SKM-1 (cell line): ENCODE results near the gene PLEKHH3.
A peak's percentile ranks its signal among the peaks of the same experiment; 100 is the strongest.

Experiments
- DNase-seq: peaks from one replicate; lab custom pipeline; 2025; ENCODE audit not compliant: unreplicated experiment; lab: John Stamatoyannopoulos, UW

PLEKHH3 gene, protein sequence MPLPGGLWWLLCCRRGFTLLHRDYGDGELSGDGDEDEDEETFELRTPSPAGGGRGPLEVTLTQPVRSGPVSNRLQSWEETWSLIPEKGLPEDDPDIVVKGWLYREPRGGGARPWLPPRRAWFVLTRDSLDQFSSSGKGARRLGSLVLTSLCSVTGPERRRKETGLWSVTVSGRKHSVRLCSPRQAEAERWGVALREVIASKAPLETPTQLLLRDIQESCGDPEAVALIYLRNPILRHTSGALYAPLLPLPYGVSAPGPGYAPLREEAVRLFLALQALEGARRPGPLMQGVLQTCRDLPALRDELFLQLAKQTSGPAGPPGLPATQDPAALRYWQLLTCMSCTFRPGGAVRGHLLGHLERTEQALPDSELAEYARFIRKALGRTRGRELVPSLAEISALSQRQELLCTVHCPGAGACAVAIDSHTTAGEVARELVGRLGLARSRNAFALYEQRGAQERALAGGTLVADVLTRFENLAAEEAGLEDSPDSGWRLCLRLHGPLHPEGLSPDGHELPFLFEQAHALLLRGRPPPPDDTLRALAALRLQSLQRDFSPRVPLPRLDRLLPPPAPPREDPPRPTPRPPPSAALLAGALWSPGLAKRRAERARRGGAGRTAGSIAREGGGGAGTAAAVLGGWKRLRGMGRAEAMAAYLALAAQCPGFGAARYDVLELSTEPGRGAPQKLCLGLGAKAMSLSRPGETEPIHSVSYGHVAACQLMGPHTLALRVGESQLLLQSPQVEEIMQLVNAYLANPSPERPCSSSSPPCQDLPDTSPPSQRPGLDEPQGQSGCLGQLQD

DNA sequence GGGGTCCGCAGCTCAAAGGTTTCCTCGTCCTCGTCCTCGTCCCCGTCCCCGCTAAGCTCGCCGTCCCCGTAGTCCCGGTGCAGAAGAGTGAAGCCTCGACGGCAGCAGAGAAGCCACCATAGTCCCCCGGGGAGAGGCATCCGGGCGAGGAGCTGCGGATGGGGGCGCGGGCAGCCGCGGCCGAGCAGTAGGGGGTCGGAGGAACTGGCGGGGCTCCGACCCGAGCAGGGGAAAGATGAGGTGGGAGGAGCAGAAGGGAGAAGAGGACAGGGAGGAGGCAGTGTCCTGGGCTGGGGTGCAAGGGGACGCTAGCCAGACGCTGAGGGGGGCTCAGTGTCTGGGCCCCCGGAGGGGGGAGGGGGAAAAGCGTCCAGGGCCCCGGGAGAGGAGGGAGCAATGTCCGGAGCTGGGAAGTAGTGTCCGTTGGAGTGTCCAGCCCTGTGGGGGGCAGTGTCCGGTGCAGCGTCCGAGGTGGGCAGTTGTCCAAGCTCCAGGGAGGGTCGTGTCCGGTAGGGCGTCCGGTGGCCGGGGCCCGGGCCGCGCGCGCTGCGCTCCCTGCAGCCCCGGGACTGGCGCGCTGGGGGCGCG, at the start of gene PLEKHH3:
Gene PLEKHH3 (minus strand): TSS at position 571 of the 588 bp plus-strand sequence. CDS start 431 bp downstream, at position 140.
- no peak for DNase-seq

DNA sequence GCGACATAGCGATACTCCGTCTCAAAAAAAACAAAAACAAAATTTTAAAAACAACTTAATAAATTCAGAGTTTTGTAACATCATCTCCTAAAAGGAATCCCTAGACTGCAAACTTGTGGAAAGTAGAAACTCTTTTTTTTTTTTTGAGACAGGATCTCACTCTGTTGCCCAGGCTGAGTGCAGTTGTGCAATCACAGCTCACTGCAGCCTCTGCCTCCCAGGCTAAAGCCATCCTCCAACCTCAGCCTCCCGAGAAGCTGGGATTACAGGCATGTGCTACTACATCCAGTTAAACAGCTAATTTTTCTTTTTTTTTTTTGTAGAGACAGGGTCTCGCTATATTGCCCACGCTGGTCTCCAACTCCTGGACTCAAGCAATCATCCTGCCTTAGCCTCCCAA, 48.3 kb upstream of the PLEKHH3 start:
- no peak for DNase-seq

DNA sequence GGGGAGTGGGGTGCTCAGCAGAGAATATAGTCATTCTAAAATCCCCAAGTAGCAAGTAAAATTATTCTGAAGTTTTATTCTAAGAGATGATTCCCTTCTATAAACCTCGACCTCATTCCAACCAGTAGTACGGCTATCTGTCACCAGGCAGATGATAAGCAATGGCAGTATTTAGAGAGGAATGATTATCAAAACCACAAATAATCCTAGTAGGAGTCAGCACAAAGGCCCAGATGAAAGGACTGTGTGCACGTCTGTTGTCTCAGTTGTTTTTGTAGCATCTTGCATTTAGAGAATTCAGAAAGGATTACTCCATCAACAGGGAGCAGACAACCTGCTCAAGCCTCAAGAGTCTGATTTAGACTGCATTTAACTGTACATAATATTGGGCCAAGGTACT, 46.8 kb upstream of the PLEKHH3 start:
- no peak for DNase-seq

DNA sequence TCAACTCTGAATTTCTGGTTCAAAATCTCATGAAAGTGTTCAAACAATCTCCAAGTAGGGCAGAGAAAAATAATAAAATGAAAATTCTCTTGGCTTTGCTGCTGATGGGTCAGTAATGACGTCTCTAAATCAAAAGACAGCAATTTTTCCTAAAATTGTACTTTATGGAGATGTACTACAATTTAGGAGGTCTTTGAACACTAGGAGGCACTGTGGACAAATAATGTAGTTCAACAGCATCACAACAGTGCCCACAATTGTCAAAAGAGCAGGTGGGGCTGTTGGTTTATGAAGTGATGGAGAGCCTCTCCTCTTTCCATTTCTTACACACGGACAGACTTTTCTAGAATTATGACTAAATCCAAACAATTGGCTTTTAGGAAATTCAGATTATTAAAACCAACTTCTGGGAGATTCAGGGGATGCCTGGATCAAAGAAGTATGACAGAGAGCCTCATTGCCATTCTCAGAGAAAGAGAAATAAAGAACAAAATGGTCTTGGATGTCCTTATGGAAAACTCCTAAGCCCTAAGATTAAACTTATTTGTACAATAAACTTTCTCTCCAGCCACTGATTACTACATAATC, 44.3 kb upstream of the PLEKHH3 start:
- DNase-seq = peak; percentile 41

DNA sequence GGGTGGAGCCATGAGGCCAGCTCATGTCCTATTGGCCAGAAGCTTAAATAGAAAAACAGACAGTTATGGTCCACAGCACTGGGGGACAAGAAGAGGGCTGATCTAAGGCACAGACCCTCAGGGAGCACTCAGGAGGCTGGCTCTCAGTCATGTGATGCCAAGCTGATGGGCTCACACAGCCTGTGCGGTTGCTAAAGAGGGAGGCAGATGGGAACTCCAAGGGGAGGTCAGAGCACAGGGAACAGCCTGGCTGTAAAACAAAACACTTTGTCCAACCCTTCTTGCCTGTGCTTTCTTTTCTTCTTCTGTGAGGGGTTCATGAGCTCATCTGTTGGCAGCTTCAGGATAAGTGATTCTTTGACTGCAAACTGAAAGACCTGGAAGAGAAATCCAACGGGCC, 32.8 kb upstream of the PLEKHH3 start:
- DNase-seq = no peak

DNA sequence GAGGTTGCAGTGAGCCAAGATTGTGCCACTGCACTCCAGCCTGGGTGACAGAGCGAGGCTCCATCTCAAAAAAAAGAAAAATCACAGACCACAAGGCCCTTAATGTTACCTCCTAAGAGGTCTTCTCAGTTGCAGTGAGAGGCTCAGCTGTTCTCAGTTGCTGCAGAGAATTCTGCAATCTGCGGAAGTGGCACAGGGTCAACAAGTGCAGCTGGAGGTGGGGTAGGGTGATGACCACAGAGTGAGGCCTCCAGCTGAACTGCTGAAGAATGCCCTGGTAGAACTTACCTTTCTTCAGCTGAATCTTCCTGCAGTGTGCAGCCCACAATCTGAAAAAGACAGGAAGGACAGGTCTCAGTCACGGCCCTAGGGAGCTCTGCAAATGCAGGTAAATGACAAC, 31.8 kb upstream of the PLEKHH3 start:
- DNase-seq = no peak

DNA sequence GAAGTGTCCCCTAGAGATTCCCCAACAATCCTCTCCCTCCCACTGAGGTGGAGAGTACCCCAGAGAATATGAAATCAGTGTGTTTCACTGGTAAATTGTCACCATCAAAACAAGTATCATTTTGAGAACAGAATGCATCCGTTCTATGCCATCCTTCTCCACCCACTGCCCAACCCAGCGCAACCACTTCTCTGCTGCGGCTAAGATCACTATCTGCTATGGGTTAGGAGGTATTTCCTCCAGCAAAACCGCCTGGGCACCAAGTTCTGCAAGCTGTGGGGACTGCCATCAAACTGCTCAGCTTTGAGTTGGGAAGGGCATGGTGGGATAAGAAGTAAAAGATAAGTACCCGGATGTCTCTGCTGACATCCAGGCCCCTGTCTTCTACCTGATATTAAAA, 29.9 kb upstream of the PLEKHH3 start:
- no peak for DNase-seq

DNA sequence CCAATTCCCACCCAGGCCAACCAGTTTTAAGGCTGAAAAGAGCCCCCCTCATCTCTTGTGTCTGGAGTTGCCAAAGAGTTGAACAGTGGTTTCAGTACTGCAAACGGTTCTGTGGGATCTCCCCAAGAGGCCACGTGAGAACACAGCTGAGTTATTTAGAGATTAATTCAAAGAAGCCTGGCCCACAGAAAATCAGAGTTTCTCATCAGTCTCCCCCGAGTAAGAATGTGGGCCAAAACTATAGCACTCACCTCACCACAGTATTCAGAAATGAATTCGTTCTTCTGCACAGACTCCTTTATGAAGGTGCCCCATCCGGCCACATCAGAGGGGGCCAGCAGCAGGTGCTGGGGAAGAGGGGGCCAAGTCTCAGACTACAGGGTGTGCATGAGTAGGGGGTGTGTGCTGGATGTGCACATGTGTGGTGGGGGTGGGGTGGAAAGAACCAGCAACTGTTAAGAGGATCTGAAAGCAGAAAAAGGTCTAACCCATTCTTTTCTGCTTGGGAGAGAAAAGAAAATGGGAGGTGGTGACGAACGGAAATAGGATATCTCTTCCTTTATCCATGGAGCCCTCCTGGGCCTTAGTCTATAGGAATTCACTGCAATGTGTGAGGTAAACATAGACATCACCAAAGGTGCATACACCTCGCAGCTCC, 28.2 kb upstream of the PLEKHH3 start:
- no peak for DNase-seq

DNA sequence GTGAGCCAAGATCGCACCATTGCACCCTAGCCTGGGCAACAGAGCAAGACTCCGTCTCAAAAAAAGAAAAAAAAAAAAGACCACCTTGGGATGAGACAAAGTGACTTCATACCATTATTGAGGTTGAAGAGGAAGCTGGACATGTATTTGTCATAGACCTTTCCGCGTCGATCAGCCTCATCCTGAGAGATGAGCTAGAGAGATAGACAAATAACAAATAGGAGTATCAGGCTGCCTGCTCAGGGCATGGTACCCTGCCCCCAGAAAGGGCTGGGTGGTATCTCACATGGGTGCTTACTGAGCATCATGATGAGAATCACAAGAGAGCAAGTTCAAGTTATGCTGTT, 27.7 kb upstream of the PLEKHH3 start:
- no peak for DNase-seq

DNA sequence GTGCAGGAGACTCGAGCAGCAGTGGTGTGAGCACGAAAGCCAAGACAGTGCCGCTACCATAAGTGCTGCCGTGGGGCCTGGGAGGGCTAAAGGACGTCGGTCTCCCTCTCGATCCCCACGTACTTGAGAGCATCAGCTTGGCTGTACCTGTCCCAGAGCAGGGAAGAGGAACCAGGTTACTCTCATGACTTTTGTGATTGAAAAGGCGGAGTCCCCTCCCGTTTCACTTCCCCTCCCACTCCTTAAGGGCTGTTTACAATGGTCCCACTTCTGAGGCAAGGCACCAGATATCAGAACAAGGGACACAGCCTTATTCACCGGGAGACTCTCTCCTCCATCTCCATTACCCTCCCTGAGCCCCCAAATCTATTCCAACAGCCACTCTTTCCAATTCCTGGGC, 25.7 kb upstream of the PLEKHH3 start:
- DNase-seq = no peak

DNA sequence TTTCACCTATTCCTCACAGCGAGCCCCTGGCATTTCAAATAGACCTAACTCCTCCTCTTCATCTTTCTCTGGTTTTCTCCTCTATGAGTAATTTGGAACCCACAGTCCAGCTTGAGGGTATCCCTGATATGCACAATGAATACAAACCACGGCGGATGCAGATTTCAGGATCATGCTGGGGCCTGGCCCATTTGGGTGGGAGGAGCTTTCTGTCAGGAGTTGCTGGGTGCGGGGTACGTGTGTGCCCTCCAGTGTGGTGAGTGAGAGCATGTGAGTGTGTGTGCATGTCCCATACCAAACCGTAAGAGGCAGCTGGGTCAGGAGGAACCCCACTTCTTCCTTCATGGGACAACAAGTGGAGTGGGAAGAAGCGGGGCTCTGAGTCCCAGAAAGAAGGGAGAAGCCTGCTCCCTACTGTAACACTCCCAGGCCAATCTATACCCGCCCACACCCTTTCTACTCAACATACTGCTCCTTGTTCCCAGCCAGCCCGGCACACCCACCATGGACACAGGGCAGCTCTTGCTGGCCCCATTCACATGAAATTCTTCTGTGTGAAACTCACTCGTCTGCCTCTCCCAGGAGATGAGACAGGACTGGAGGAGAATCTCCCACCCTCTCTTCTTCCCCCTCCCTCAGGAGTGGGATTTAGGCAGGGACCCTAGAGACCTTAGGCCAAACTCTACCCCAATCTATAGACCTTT, 23.9 kb upstream of the PLEKHH3 start:
- no peak for DNase-seq

DNA sequence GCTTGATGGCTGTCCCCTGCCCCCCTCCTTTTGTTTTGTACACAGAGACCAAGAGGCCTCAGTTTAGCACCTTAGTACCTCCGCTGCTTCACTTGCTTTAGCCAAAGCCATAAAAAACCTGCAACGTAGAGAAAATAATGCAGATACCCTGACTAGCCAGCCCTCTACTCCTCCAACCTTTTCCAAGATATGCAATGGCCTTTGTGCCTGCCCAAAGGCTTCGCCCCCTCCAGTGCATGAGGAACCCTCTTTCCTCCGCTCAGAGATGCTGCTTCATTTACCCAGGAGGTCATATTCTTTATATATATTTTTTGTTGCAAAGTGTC, 22.6 kb upstream of the PLEKHH3 start:
- DNase-seq = no peak

DNA sequence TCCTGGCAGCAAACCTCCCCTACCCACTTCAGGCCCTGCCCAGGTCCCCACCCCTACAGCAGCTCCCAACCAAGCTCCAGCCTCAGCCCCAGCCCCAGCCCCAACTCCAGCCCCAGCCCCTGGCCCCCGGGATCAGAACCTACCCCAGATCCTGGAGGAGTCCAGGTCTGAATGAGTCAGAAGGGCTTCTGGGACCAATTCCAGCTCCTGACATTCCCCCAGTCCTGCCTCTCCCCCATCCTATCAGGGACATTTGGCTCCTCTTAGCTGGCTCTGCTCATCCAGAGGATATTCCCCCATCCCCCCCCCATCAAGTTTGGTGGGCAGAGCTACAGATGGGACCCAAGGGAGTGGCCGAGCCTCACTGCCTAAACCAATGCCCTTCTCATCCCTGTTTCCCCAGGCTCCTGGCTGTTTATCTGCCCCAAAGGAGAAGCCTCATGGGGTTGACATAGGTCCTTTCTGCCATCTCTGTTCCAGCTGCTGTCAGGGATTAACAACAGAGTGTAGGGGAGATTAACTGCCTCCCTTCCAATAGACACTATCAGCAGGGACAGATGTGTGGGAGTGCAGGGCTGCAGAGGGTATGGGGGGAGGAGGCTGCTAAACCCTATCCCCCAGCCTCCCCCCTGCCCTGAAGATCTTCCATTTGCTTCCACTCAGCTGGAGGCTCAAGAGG, 22.1 kb upstream of the PLEKHH3 start:
- no peak for DNase-seq

DNA sequence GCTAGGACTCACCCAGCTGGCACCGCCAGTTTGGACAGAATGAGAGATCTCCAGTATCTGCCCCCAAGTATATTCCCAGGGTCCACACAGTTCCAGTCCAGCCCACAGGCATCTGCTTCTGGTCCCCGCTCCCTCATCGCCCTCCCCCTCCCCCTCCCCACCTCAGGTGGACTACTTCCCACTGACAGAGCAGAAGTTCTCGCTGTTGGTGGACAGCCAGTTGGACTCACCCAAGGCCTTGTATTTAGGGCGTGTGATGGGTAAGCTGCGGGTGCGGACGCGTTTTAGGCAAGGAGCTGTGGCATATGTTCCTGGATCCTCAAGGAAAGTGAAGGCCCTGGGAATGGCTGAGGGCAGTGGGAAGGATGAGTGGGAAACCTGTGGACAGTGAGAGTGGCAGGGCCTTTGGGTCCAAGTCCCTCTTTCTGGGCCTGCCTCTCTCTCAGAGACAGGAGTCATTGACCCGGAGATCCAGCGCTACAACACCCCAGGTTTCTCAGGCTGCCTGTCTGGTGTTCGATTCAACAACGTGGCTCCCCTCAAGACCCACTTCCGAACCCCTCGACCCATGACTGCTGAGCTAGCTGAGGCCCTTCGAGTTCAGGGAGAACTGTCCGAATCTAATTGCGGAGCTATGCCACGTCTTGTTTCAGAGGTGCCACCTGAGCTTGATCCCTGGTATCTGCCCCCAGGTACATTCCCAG, 20.5 kb upstream of the PLEKHH3 start:
- DNase-seq = no peak

DNA sequence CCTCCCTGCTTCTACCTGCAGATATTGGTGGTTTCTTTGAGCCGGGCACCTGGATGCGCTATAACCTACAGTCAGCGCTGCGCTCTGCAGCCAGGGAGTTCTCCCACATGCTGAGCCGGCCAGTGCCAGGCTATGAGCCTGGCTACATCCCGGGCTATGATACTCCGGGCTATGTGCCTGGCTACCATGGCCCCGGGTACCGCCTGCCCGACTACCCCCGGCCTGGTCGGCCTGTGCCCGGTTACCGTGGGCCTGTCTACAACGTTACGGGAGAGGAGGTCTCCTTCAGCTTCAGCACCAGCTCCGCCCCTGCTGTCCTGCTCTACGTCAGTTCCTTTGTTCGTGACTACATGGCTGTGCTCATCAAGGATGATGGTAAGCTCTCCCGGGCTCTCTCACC, 18.7 kb upstream of the PLEKHH3 start:
- no peak for DNase-seq

DNA sequence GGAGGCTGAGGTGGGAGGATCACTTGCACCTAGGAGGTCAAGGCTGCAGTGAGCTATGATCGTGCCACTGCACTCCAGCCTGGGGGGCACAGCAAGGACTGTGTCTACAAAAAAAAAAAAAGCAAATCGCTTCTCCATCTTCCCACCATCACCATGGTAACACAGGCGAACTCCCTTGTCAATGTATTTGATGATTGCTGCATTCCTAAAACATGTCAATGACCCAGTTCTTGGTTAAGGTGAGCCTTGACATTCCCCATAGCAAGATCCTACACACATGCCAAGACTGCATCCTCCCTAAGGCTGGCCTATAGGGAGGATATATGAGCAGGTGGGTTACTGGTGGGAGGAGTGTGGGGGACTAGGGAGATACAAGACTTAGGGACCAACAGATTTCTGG, 17.7 kb upstream of the PLEKHH3 start:
- no peak for DNase-seq

DNA sequence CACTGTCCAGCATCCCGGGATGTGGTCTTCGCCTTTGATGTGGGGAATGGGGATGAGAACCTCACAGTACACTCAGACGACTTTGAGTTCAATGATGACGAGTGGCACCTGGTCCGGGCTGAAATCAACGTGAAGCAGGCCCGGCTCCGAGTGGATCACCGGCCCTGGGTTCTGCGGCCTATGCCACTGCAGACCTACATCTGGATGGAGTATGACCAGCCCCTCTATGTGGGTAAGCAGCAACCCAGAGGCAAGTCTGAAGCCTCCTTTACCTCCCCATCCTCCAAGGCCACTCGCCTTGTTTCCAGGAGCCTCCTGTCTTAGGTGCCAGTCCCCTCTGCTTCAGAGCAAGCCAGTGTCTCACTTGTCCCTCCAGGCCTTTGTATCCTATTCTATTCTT, 15.7 kb upstream of the PLEKHH3 start:
- DNase-seq = no peak

DNA sequence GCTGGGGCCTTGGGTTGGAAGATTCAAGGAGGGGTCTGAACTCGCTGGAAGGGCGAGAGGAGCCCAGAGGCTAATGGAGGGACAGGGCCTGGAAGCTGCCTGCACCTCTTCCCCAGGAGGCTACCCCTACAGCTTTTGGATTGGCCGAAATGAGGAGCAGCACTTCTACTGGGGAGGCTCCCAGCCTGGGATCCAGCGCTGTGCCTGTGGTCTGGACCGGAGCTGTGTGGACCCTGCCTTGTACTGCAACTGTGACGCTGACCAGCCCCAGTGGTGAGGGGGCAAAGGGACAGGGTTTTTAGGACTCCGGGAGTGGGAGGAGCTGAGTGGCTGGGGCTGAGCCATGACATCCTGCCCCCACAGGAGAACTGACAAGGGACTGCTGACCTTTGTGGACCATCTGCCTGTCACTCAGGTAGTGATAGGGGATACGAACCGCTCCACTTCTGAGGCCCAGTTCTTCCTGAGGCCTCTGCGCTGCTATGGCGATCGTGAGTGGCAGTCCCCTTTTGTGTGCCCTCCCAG, 14.3 kb upstream of the PLEKHH3 start:
- DNase-seq = no peak

DNA sequence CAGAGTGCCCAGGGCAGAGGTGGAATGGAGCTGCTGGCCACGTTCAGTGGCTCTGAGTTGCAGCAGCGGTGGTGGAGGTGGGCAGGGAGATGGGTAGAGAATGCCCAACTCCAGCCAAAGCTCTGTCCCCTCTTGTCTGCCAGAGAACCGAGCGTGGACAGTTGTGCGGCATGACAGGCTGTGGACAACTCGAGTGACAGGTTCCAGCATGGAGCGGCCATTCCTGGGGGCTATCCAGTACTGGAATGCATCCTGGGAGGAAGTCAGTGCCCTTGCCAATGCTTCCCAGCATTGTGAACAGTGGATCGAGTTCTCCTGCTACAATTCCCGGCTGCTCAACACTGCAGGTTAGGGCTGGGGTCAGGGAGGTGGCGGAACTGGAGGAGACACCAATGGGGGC, 13.8 kb upstream of the PLEKHH3 start:
- no peak for DNase-seq
